Measurements from ENCODE around the gene NSD2.

Gene NSD2

DNA sequence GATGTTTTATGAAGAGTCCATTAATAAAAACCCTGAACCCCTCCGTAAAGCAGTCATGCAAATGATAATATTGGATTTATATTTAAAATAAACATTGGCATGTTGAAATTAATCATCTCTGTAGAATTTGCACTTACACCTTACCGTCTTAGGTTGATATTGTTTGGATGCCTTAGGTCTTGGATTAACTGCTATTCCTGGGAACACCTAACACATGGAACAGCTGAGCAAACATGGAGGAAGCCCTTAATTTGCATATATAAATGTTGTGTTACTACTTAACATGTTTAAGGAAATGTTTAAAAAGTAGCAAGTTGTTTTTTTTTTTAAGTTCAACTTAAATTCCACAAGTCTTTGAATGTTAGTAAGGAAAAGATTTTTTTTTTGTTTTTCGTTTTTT lies 62.5 kb downstream of the NSD2 start:
- Histone ChIP-seq H3K4me3 (ENCODE audit: low read length) (no peak overlapping the region), H3K9ac (ENCODE audit: low read length) (no peak overlapping the region)
- no peak for TF ChIP-seq EZH2phosphoT487 (IDR thresholded peaks at IDR 0.05; ENCODE audit: low read depth)
- TF ChIP-seq, protein P1, sequence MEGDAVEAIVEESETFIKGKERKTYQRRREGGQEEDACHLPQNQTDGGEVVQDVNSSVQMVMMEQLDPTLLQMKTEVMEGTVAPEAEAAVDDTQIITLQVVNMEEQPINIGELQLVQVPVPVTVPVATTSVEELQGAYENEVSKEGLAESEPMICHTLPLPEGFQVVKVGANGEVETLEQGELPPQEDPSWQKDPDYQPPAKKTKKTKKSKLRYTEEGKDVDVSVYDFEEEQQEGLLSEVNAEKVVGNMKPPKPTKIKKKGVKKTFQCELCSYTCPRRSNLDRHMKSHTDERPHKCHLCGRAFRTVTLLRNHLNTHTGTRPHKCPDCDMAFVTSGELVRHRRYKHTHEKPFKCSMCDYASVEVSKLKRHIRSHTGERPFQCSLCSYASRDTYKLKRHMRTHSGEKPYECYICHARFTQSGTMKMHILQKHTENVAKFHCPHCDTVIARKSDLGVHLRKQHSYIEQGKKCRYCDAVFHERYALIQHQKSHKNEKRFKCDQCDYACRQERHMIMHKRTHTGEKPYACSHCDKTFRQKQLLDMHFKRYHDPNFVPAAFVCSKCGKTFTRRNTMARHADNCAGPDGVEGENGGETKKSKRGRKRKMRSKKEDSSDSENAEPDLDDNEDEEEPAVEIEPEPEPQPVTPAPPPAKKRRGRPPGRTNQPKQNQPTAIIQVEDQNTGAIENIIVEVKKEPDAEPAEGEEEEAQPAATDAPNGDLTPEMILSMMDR (IDR thresholded peaks at IDR 0.05; ENCODE audit: low read depth, low read length) = no peak

DNA sequence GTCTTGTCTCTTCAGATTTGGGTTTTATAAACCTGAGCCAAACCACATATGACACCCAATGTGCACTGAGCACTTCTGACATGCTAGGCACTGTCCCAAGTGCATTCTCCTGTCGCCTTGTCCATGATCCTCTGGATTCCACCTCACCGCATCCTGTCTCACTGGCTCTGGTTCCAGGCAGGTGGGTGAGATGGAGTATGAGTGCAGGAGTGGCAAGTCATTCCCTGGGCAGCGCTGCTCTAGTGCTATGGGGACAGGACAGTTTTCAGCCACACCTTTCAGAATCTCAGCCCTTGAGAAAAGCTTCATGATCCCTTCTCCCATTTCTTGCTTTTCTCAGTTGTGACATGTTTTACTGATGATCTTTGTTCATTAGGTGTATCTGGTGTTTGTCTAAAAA lies 66.4 kb downstream of the NSD2 start:
- no peak for TF ChIP-seq EZH2phosphoT487 (IDR thresholded peaks at IDR 0.05; ENCODE audit: low read depth)
- TF ChIP-seq, protein P1 (IDR thresholded peaks at IDR 0.05; ENCODE audit: low read depth, low read length) = no peak

More for the DNA sequence above, 62.5 kb downstream of the NSD2 start:
- Histone ChIP-seq H4K20me1 (ENCODE audit: insufficient read depth, low read length) (no peaks in the 10 kb centered on the region), H2AFZ (ENCODE audit: low read depth, low read length) (no peak overlapping the region), H3K4me2 (ENCODE audit: low read length) (no peak overlapping the region), H3K4me1 (ENCODE audit: low read length) (no peaks in the 10 kb centered on the region), H3K79me2 (ENCODE audit: low read length) (peaks cover 37% of the 10 kb centered on the region), H3K9me3 (ENCODE audit: insufficient read depth, low read length) (no peaks in the 10 kb centered on the region), H3K27me3 (ENCODE audit: low read depth, low read length) (no peaks in the 10 kb centered on the region), H3K36me3 (replicated peaks; ENCODE audit: low read depth, low read length) (peaks cover 52% of the 10 kb centered on the region), H3K27ac (ENCODE audit: low read length) (no peak overlapping the region)

DNA sequence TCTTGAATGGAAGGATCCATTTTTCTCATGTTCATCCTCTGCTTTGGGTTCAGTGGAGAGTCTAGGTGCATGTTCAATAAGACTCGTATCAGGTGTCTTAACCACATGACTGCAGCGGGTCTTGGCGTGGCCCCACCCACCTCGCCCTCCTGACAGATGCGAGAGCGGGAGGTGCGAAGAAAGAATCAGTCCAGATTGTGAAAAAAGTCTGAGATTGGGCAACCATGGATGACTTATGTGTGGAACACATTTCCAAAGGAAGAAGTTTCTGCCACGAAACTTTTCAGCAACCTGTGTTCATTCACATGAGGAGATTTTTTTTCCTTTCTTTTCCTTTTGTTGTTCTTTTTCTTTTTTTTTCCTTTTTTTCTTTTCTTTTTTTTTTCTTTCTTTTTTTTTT lies 66.8 kb downstream of the NSD2 start:
- no peak overlapping the region for H3K27ac ChIP-seq (ENCODE audit: low read length)
- no peaks in the 10 kb centered on the region for H3K9me3 ChIP-seq (ENCODE audit: insufficient read depth, low read length)
- H3K4me3 ChIP-seq (ENCODE audit: low read length) = no peak overlapping the region
- TF ChIP-seq, protein P1 (IDR thresholded peaks at IDR 0.05; ENCODE audit: low read depth, low read length) = no peak
- TF ChIP-seq EZH2phosphoT487 (IDR thresholded peaks at IDR 0.05; ENCODE audit: low read depth) = no peak
- H3K79me2 ChIP-seq (ENCODE audit: low read length) = peaks cover 12% of the 10 kb centered on the region
- H4K20me1 ChIP-seq (ENCODE audit: insufficient read depth, low read length) = no peaks in the 10 kb centered on the region
- no peaks in the 10 kb centered on the region for H3K27me3 ChIP-seq (ENCODE audit: low read depth, low read length)
- H3K4me1 ChIP-seq (ENCODE audit: low read length) = no peaks in the 10 kb centered on the region
- no peak overlapping the region for H3K4me2 ChIP-seq (ENCODE audit: low read length)
- H3K36me3 ChIP-seq (replicated peaks; ENCODE audit: low read depth, low read length) = peaks cover 63% of the 10 kb centered on the region
- no peak overlapping the region for H2AFZ ChIP-seq (ENCODE audit: low read depth, low read length)
- no peak overlapping the region for H3K9ac ChIP-seq (ENCODE audit: low read length)

More for the DNA sequence above, 66.4 kb downstream of the NSD2 start:
- Histone ChIP-seq H2AFZ (ENCODE audit: low read depth, low read length) (no peak overlapping the region), H3K4me3 (ENCODE audit: low read length) (no peak overlapping the region), H3K79me2 (ENCODE audit: low read length) (peaks cover 15% of the 10 kb centered on the region), H3K9ac (ENCODE audit: low read length) (no peak overlapping the region), H3K27me3 (ENCODE audit: low read depth, low read length) (no peaks in the 10 kb centered on the region), H3K4me1 (ENCODE audit: low read length) (no peaks in the 10 kb centered on the region), H3K27ac (ENCODE audit: low read length) (no peak overlapping the region), H3K4me2 (ENCODE audit: low read length) (no peak overlapping the region), H4K20me1 (ENCODE audit: insufficient read depth, low read length) (no peaks in the 10 kb centered on the region), H3K36me3 (replicated peaks; ENCODE audit: low read depth, low read length) (peaks cover 63% of the 10 kb centered on the region), H3K9me3 (ENCODE audit: insufficient read depth, low read length) (no peaks in the 10 kb centered on the region)

DNA sequence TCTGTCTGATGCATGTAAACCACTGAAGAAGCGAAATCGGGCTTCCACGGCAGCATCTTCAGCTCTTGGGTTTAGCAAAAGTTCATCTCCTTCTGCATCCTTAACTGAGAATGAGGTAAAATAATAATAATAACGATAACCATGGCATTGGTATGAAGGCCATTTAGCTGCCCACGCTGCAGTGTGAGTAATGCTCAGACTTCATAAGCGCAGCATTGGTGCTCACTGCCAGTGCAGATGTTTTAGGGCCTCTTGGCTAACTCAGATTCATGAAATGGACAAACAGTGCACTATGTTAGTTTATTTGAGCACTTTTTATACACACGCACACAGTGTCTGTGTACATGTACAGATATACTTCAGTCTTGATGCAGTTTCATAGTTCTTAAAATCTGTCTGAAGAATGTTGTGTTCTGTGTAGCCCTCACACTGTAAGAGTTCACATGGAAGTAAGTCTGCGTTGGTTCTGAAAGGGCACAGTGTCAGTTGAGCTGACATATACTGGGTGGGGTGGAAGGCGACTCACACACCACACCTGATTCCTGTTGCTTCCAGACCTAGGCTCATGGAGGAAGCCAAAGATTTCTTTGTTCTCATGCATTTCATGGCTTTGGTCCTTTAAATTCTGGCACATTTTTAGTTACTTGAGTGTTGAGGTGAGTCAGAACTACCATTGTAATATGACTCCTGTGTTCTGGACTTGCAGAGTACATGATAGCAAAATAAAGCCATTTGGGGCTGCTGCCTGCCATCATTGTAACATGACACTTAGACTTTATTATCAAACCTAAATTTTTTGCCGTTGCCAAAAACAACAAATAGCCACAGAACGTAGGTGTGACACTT lies 68.7 kb downstream of the NSD2 start:
- no peak for TF ChIP-seq EZH2phosphoT487 (IDR thresholded peaks at IDR 0.05; ENCODE audit: low read depth)
- TF ChIP-seq, protein P1 (IDR thresholded peaks at IDR 0.05; ENCODE audit: low read depth, low read length) = no peak
- Histone ChIP-seq H3K4me2 (ENCODE audit: low read length) (no peak overlapping the region), H3K27me3 (ENCODE audit: low read depth, low read length) (no peaks in the 10 kb centered on the region), H3K9me3 (ENCODE audit: insufficient read depth, low read length) (no peaks in the 10 kb centered on the region), H3K27ac (ENCODE audit: low read length) (no peak overlapping the region), H3K79me2 (ENCODE audit: low read length) (peaks cover 22% of the 10 kb centered on the region), H3K4me3 (ENCODE audit: low read length) (no peak overlapping the region), H4K20me1 (ENCODE audit: insufficient read depth, low read length) (no peaks in the 10 kb centered on the region), H3K36me3 (replicated peaks; ENCODE audit: low read depth, low read length) (peaks cover 69% of the 10 kb centered on the region), H3K4me1 (ENCODE audit: low read length) (no peaks in the 10 kb centered on the region), H3K9ac (ENCODE audit: low read length) (no peak overlapping the region), H2AFZ (ENCODE audit: low read depth, low read length) (no peak overlapping the region)
